NT2/D1 (cell line): ENCODE results near the gene CAMSAP2.

Experiments used
- SUZ12 ChIP-seq: IDR thresholded peaks from 2 replicates; pipeline ENCODE4 v1.6.1; 2011; ENCODE audit not compliant: insufficient read length, insufficient read depth; ENCODE audit errors: extremely low read depth
- YY1 ChIP-seq: IDR thresholded peaks from 2 replicates; pipeline ENCODE4 v1.6.1; 2011; ENCODE audit not compliant: insufficient read length, insufficient read depth
- ZNF274 ChIP-seq: IDR thresholded peaks from 2 replicates; pipeline ENCODE4 v1.6.1; 2011; ENCODE audit warnings: mild to moderate bottlenecking, low read depth, low read length

DNA sequence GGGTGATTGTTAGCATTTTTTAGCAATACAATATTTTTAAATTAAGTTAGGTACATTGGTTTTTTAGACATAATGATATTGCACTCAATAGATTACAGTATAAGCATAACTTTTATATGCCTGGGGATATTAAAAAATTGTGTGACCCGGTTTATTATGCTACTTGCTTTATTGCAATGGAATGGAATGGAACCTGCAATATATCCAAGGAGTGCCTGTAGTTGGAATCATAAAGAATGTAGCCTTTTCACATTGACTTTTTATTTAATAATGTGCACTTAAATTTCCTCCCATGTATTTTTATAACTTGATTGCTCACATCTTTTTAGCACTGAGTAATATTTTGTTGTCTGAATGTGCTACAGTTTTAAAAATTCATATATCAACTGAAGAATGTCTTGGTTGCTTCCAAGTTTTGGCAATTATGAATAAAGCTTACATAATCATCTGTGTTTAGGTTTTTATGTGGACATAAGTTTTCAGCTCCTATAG, 49.2 kb downstream of the CAMSAP2 start:
- TF ChIP-seq SUZ12: no peak
- TF ChIP-seq YY1: no peak
- no peak for TF ChIP-seq ZNF274
